Cardiac fibroblast (primary cell): ENCODE data around the gene DHCR7.

Experiments
- DNase-seq, 2 donors: peaks; one replicate each; pipeline versions ENCODE4 v3.0.0 to v3.0.0-alpha.2; 2010; ENCODE audit warnings: low read depth in 2 of 2
- H3K4me3 ChIP-seq, 2 donors: replicated peaks in 1 of 2; 1 replicate in 1 of 2; 2 replicates in 1 of 2; pipeline ENCODE4 v1.5.1; 2011; ENCODE audit warnings: low read depth in 2 of 2, low read length in 2 of 2, mild to moderate bottlenecking in 2 of 2, moderate library complexity in 1 of 2
- TF ChIP-seq, protein P1 (sequence below): IDR thresholded peaks from one replicate; pipeline ENCODE4 v1.5.1; 2011; ENCODE audit warnings: low read depth, mild to moderate bottlenecking, low read length, inconsistent platforms

Gene DHCR7

DNA sequence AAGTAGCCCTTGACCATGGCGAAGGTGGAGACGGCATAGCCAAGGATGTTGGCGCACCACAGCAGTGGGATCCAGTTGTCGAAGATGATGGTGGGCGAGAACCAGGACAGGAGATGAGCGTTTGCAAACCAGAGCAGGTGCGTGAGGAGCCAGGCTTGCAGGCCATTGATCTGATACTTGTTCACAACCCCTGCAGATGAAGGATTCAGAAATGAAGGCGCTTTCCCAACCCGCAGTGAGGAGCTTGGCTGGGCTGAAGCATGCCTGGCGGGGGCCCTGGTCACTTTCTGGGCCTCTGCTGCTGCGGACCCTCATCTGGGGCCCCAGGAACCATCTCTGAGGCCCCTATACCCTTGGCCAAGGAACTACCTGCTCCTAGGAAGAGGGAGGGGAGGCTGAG, 6.9 kb downstream of the DHCR7 start:
- DNase-seq = no peak
- TF ChIP-seq, protein P1, sequence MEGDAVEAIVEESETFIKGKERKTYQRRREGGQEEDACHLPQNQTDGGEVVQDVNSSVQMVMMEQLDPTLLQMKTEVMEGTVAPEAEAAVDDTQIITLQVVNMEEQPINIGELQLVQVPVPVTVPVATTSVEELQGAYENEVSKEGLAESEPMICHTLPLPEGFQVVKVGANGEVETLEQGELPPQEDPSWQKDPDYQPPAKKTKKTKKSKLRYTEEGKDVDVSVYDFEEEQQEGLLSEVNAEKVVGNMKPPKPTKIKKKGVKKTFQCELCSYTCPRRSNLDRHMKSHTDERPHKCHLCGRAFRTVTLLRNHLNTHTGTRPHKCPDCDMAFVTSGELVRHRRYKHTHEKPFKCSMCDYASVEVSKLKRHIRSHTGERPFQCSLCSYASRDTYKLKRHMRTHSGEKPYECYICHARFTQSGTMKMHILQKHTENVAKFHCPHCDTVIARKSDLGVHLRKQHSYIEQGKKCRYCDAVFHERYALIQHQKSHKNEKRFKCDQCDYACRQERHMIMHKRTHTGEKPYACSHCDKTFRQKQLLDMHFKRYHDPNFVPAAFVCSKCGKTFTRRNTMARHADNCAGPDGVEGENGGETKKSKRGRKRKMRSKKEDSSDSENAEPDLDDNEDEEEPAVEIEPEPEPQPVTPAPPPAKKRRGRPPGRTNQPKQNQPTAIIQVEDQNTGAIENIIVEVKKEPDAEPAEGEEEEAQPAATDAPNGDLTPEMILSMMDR = no peak

DNA sequence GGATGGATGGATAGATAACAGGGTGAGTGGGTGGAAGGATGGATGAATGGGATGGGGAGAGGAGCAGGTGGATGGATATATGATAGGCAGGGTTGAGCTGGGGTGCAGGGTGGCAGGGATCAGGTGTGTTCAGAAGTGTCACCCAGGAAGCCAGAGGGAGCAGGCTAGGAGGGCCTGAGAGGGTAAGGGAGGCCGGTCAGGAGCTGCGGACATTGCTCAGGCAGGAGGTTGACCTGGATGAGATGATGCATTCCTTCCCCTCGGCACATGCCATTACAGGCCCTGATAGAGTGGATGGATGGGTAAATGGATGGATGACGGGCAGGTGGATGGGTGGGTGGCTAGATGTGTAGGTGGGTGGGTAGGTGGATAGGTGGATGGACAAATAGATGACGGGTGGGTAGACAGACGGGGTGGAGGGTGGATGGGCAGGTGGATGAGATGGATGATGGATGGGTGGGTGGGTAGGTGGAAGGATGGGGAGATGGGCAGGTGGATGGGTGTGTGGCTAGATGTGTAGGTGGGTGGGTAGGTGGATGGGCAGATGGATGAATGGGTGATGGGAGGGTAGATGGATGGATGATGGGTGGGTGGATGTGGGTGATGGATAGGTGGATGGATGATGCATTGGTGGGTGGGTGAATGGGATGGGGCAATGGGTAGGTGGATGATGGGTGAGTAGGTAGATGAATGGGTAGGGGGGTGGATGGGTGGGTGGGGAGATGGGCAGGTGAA, 8.0 kb downstream of the DHCR7 start:
- no peak overlapping the region for H3K4me3 ChIP-seq
- no peak for DNase-seq
- TF ChIP-seq, protein P1 = no peak

More for the DNA sequence above, 6.9 kb downstream of the DHCR7 start:
- no peak overlapping the region for H3K4me3 ChIP-seq

DNA sequence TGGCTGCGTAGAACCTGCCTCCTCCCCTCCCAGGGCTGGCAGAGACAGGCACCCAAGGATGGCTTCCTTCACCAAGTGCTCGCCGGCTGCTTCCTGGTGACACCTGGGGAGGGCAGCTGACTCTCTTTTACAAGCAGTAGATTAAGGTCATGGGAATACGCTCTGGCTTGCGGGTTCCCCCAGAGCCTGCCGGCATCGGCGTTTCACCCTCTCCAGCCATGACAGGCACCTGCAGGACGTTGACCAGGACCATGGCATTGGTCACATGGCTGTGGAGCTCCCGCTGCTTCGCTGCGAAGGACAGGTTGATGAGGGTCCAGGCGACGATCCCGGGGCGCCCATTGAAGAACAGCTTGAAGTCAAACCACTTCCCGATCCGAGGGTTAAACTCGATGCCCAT, 9.5 kb downstream of the DHCR7 start:
- DNase-seq = no peak

DNA sequence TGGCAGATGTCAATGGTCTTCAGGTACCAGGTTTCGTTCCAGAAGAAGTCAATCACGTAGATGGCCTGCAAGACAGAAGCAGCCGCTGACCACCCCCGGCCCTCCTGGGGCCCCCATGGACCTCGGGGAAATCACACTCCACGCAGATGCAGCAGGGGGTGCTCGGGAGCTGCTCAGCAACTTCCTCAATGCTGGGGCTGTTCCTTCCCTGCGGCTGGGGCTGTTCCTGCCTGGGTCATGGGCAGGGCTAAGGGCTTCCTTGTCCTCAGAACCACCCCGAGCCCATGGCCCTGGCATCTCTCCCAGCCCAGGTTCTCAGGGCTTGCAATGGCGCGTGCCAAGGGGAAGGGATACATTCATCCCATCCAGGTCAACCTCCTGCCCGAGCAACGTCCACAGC, 10.3 kb downstream of the DHCR7 start:
- no peak overlapping the region for H3K4me3 ChIP-seq
- TF ChIP-seq, protein P1 = no peak
- DNase-seq = no peak

More for the DNA sequence above, 9.5 kb downstream of the DHCR7 start:
- H3K4me3 ChIP-seq = no peak overlapping the region
- TF ChIP-seq, protein P1 = no peak

DNA sequence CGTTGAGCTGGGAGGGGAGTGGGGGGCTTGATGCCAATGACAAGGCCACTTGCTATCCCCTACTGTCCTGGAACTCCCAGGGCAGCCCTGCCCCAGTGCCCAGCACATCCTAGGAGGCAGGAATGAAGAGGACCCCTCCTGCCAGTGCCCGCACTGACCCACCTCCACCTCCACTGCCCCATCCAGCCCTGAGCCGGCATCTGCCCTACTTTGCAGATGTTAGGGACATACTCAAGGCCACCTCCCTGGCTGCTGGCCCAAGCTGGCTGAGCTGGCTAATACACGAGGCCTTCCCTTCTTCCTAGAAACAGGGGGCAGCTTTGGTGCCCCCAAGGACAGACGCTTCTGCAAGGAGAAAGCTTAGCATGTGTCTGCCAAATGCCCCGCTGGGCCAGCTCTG, 10.8 kb downstream of the DHCR7 start:
- TF ChIP-seq, protein P1 = no peak
- no peak for DNase-seq
- H3K4me3 ChIP-seq = no peak overlapping the region

DNA sequence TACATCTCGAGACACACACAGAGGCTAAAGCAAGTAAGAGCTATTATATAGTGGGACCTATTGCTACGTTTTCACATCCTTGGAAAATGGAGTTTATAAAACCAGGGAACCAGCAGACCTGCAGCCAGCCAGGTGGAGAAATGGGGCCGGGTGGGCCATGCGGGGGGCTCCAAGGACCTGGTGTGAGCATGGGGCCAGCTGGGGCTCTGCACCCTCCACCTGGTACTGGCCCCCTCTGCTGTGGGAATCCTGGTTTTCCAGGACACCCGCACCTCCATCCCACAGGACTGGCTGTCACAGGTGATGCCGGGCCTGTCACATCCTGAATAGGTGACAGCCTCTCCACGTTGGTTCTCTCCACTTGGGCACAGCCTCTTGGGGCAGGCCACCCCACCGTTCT, 11.3 kb downstream of the DHCR7 start:
- no peak overlapping the region for H3K4me3 ChIP-seq
- no peak for DNase-seq
- TF ChIP-seq, protein P1 = no peak
